Gastrocnemius medialis (tissue), 4 donors: ENCODE data around the gene CSF1.

ENCODE experiments used
- POLR2A ChIP-seq, 2 donors: fragments of 450-650 bp; IDR thresholded peaks; one replicate each; pipeline ENCODE4 v1.6.1; 2017; ENCODE audit warnings: antibody characterized with exemption in 2 of 2, mild to moderate bottlenecking in 2 of 2, moderate library complexity in 2 of 2
- TF ChIP-seq, protein P1 (sequence below), 5 experiments: fragments of 450-650 bp in 3 of 5; fragments of 200-600 bp in 2 of 5; sonication (generic) in 2 of 5; IDR thresholded peaks in 4 of 5; conservative IDR thresholded peaks in 1 of 5; 1 replicate in 4 of 5; 2 replicates in 1 of 5; pipeline ENCODE4 v1.5.1; 2016 to 2019; ENCODE audit warnings: antibody characterized with exemption in 5 of 5, mild to moderate bottlenecking in 3 of 5, moderate library complexity in 3 of 5

DNA sequence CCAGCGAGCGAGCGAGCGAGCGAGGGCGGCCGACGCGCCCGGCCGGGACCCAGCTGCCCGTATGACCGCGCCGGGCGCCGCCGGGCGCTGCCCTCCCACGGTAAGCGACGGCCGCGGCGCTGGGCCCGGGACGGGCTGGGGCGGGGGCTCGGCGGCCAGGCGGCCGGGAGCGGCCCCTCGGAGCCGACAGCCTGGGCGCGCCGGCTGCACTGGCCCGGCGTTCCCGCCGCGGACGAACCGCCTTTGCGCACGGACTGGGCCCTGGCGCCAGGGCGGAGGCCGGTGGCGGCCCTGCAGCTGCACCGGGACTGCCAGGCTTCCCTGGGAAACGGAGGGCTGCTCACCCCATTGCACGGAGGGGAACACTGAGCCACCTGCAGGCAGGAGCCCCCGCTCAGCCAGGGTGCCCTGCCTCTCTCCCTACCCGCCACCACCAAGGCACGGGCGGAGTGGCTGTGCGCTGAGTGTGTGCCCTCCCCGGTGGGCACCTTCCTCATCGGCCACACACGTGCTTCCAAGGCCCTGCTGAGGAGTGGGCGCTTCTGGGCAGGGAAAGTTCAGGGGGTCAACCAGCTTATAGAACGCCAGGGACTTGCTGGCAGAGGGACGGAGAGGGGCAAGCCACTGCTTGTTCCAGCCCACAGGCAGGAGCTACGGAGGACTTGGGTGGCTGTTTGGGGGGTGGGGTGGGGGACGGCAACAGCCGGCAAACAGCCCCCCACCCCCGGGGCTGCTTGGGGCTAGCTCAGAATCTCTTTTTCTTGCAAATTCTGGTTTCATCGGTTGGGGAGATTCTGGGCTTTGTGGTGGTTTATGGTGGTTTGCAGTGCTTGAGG lies 532 bp downstream of the CSF1 start:
- TF ChIP-seq, protein P1, sequence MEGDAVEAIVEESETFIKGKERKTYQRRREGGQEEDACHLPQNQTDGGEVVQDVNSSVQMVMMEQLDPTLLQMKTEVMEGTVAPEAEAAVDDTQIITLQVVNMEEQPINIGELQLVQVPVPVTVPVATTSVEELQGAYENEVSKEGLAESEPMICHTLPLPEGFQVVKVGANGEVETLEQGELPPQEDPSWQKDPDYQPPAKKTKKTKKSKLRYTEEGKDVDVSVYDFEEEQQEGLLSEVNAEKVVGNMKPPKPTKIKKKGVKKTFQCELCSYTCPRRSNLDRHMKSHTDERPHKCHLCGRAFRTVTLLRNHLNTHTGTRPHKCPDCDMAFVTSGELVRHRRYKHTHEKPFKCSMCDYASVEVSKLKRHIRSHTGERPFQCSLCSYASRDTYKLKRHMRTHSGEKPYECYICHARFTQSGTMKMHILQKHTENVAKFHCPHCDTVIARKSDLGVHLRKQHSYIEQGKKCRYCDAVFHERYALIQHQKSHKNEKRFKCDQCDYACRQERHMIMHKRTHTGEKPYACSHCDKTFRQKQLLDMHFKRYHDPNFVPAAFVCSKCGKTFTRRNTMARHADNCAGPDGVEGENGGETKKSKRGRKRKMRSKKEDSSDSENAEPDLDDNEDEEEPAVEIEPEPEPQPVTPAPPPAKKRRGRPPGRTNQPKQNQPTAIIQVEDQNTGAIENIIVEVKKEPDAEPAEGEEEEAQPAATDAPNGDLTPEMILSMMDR (IDR thresholded peaks at IDR 0.05 in 4 of 5, conservative IDR thresholded peaks at IDR 0.05 in 1 of 5): no peak
- TF ChIP-seq POLR2A (IDR thresholded peaks at IDR 0.05): no peak
